ENCODE data around the gene KIF13A. TPM values are rescaled to one million over a fixed set of nuclear protein-coding genes. Genes with fewer than 3 reads are reported as not detected.
"Not testable (repeated sequence)": the region's sequence is repeated elsewhere in the genome, so short reads cannot be mapped to it uniquely, and the experiment has no call there.

Gene KIF13A
- total RNA-seq, 8 experiments from 2014 or later = 15.5 to 50.5 (median 24.5) TPM

GRCh38 chr6:17768881-17769280, 218.6 kb downstream of the KIF13A start:
- Histone ChIP-seq H3K4me3 (no peak overlapping the region), H3K4me1 (replicated peaks in 1 of 2) (no peaks in the 10 kb centered on the region), H3K27ac (no peak overlapping the region)
- in situ Hi-C loops (cut with MboI; ENCODE audit: low pct_unique_long_range_greater_than_20kb in 2 of 9, low sequenced_read_pairs in 9 of 9, unreplicated experiment in 9 of 9) = no loop called here
- 56 to 100% (median 100%) methylated on average over 1 of the region's 1 CpG; no CpG with 5 or more reads in 2 of the 10 experiments for WGBS, 10 experiments
- ATAC-seq (replicated peaks in 6 of 8) = no peak

- WGBS, 10 experiments = 57 to 100% (median 83%) methylated on average over 1 to 3 of the region's 3 CpGs; no CpG with 5 or more reads in 1 of the 10 experiments
- peak in 4 of 8 experiments; percentile 16 to 42 (median 36) for ATAC-seq (replicated peaks in 6 of 8)
Measured at GRCh38 chr6:17768388-17768787, 219.0 kb downstream of the KIF13A start.

GRCh38 chr6:17762651-17763050, 224.8 kb downstream of the KIF13A start:
- no peak overlapping the region for H3K27ac ChIP-seq
- in situ Hi-C loops (cut with MboI; ENCODE audit: low pct_unique_long_range_greater_than_20kb in 2 of 9, low sequenced_read_pairs in 9 of 9, unreplicated experiment in 9 of 9) = no loop called here
- no peak overlapping the region for H3K4me3 ChIP-seq
- H3K4me1 ChIP-seq (replicated peaks in 1 of 2) = no peaks in the 10 kb centered on the region
- WGBS, 10 experiments = 72 to 100% (median 88%) methylated on average over 1 to 2 of the region's 2 CpGs; no CpG with 5 or more reads in 3 of the 10 experiments
- ATAC-seq (replicated peaks in 6 of 8) = no peak

More at GRCh38 chr6:17768388-17768787, 219.0 kb downstream of the KIF13A start:
- in situ Hi-C loops (cut with MboI; ENCODE audit: low pct_unique_long_range_greater_than_20kb in 2 of 9, low sequenced_read_pairs in 9 of 9, unreplicated experiment in 9 of 9) = no loop called here
- H3K4me3 ChIP-seq = no peak overlapping the region
- H3K4me1 ChIP-seq (replicated peaks in 1 of 2) = no peaks in the 10 kb centered on the region
- no peak overlapping the region for H3K27ac ChIP-seq

GRCh38 chr6:17758119-17758518, 229.3 kb downstream of the KIF13A start:
- 80 to 100% (median 89%) methylated on average over 1 to 6 of the region's 6 CpGs; no CpG with 5 or more reads in 2 of the 10 experiments for WGBS, 10 experiments
- in situ Hi-C loops (cut with MboI; ENCODE audit: low pct_unique_long_range_greater_than_20kb in 2 of 9, low sequenced_read_pairs in 9 of 9, unreplicated experiment in 9 of 9) = no loop called here
- Histone ChIP-seq H3K4me3 (no peak overlapping the region), H3K27ac (no peak overlapping the region), H3K4me1 (replicated peaks in 1 of 2) (peaks cover 0 to 2% of the 10 kb centered on the region in 2 donors)
- no peak for ATAC-seq (replicated peaks in 6 of 8)

GRCh38 chr6:17754254-17754653, 233.2 kb downstream of the KIF13A start:
- no peak overlapping the region for H3K27ac ChIP-seq
- in situ Hi-C loops (cut with MboI; ENCODE audit: low pct_unique_long_range_greater_than_20kb in 2 of 9, low sequenced_read_pairs in 9 of 9, unreplicated experiment in 9 of 9) = no loop called here
- peaks cover 0 to 2% of the 10 kb centered on the region in 2 donors for H3K4me1 ChIP-seq (replicated peaks in 1 of 2)
- no peak overlapping the region for H3K4me3 ChIP-seq
- no peak for ATAC-seq (replicated peaks in 6 of 8)
- WGBS, 10 experiments = 67 to 100% (median 88%) methylated on average over 1 to 3 of the region's 3 CpGs; no CpG with 5 or more reads in 2 of the 10 experiments

- ATAC-seq (replicated peaks in 6 of 8); H3K27ac ChIP-seq; in situ Hi-C loops (cut with MboI; ENCODE audit: low pct_unique_long_range_greater_than_20kb in 2 of 9, low sequenced_read_pairs in 9 of 9, unreplicated experiment in 9 of 9); H3K4me3 ChIP-seq; H3K4me1 ChIP-seq (replicated peaks in 1 of 2): not testable (repeated sequence)
- 100% methylated on average over 5 of the region's 35 CpGs; no CpG with 5 or more reads in 9 of the 10 experiments for WGBS, 10 experiments
Measured at GRCh38 chr6:17745324-17745723, 242.1 kb downstream of the KIF13A start.

- H3K4me1 ChIP-seq (replicated peaks in 1 of 2); H3K4me3 ChIP-seq; ATAC-seq (replicated peaks in 6 of 8); in situ Hi-C loops (cut with MboI; ENCODE audit: low pct_unique_long_range_greater_than_20kb in 2 of 9, low sequenced_read_pairs in 9 of 9, unreplicated experiment in 9 of 9); H3K27ac ChIP-seq: not testable (repeated sequence)
- WGBS, 10 experiments = 100% methylated on average over 2 of the region's 13 CpGs; no CpG with 5 or more reads in 9 of the 10 experiments
Measured at GRCh38 chr6:17744757-17745308, 242.6 kb downstream of the KIF13A start.

GRCh38 chr6:17744019-17744756, 243.2 kb downstream of the KIF13A start:
- 38 to 92% (median 61%) methylated on average over 2 to 7 of the region's 11 CpGs for WGBS, 10 experiments

GRCh38 chr6:17741507-17741906, 245.9 kb downstream of the KIF13A start:
- 0 to 90% (median 86%) methylated on average over 1 to 7 of the region's 8 CpGs; no CpG with 5 or more reads in 7 of the 10 experiments for WGBS, 10 experiments
- in situ Hi-C loops (cut with MboI; ENCODE audit: low pct_unique_long_range_greater_than_20kb in 2 of 9, low sequenced_read_pairs in 9 of 9, unreplicated experiment in 9 of 9) = no loop called here
- no peak overlapping the region for H3K4me3 ChIP-seq
- H3K27ac ChIP-seq = no peak overlapping the region
- peak in 3 of 8 experiments; percentile 89 to 97 (median 96) for ATAC-seq (replicated peaks in 6 of 8)
- no peaks in the 10 kb centered on the region for H3K4me1 ChIP-seq (replicated peaks in 1 of 2)

More at GRCh38 chr6:17744019-17744756, 243.2 kb downstream of the KIF13A start:
- no peak overlapping the region for H3K4me3 ChIP-seq
- in situ Hi-C loops (cut with MboI; ENCODE audit: low pct_unique_long_range_greater_than_20kb in 2 of 9, low sequenced_read_pairs in 9 of 9, unreplicated experiment in 9 of 9) = no loop called here
- no peaks in the 10 kb centered on the region for H3K4me1 ChIP-seq (replicated peaks in 1 of 2)
- no peak for ATAC-seq (replicated peaks in 6 of 8)
- no peak overlapping the region for H3K27ac ChIP-seq

- in situ Hi-C loops (cut with MboI; ENCODE audit: low pct_unique_long_range_greater_than_20kb in 2 of 9, low sequenced_read_pairs in 9 of 9, unreplicated experiment in 9 of 9) = no loop called here
- whole genome bisulfite sequencing, 10 experiments = 0 to 87% (median 33%) methylated on average over 1 to 3 of the region's 5 CpGs; no CpG with 5 or more reads in 3 of the 10 experiments
- Histone ChIP-seq H3K27ac (no peak overlapping the region), H3K4me3 (no peak overlapping the region), H3K4me1 (replicated peaks in 1 of 2) (no peaks in the 10 kb centered on the region)
- peak in 2 of 8 experiments; percentile 34 to 62 for ATAC-seq (replicated peaks in 6 of 8)
Measured at GRCh38 chr6:17740559-17741220, 246.7 kb downstream of the KIF13A start.

- no peak for ATAC-seq (replicated peaks in 6 of 8)
- WGBS, 10 experiments = 0 to 100% (median 83%) methylated on average over 1 of the region's 1 CpG; no CpG with 5 or more reads in 1 of the 10 experiments
- Histone ChIP-seq H3K4me1 (replicated peaks in 1 of 2) (no peaks in the 10 kb centered on the region), H3K27ac (no peak overlapping the region), H3K4me3 (no peak overlapping the region)
- in situ Hi-C loops (cut with MboI; ENCODE audit: low pct_unique_long_range_greater_than_20kb in 2 of 9, low sequenced_read_pairs in 9 of 9, unreplicated experiment in 9 of 9) = no loop called here
Measured at GRCh38 chr6:17737704-17738252, 249.7 kb downstream of the KIF13A start.

- H3K4me1 ChIP-seq (replicated peaks in 1 of 2); H3K4me3 ChIP-seq; H3K27ac ChIP-seq; in situ Hi-C loops (cut with MboI; ENCODE audit: low pct_unique_long_range_greater_than_20kb in 2 of 9, low sequenced_read_pairs in 9 of 9, unreplicated experiment in 9 of 9); ATAC-seq (replicated peaks in 6 of 8): not testable (repeated sequence)
- WGBS, 10 experiments = no CpG with 5 or more reads among the region's 27 CpGs
Measured at GRCh38 chr6:17735311-17735710, 252.1 kb downstream of the KIF13A start.

Measured in motor neuron (in vitro differentiated cells).